NCI-H2196 (cell line): ENCODE measurements around the gene KCND3.
A peak's percentile ranks its signal among the peaks of the same experiment; 100 is the strongest.

Experiments
- DNase-seq: peaks from one replicate; lab custom pipeline; 2025; ENCODE audit not compliant: unreplicated experiment; lab: John Stamatoyannopoulos, UW

The KCND3 gene

GRCh38 chr1:111988743-111989453 lies 570 bp downstream of the KCND3 start:
- no peak for DNase-seq

GRCh38 chr1:111988377-111988742 lies 1.1 kb downstream of the KCND3 start:
- no peak for DNase-seq

- DNase-seq: no peak
Observed at GRCh38 chr1:111987502-111987901, 2.0 kb downstream of the KCND3 start.

GRCh38 chr1:111983500-111983899 lies 6.0 kb downstream of the KCND3 start:
- DNase-seq: no peak

- no peak for DNase-seq
Observed at GRCh38 chr1:111982428-111982827, 7.0 kb downstream of the KCND3 start.

GRCh38 chr1:111981871-111982270 lies 7.6 kb downstream of the KCND3 start:
- no peak for DNase-seq

- no peak for DNase-seq
Observed at GRCh38 chr1:111981090-111981489, 8.4 kb downstream of the KCND3 start.

GRCh38 chr1:111980686-111981085 lies 8.8 kb downstream of the KCND3 start:
- DNase-seq: peak; percentile 41

GRCh38 chr1:111978695-111979094 lies 10.8 kb downstream of the KCND3 start:
- no peak for DNase-seq

GRCh38 chr1:111977378-111977777 lies 12.1 kb downstream of the KCND3 start:
- DNase-seq: no peak

- DNase-seq: no peak
Observed at GRCh38 chr1:111976842-111977241, 12.6 kb downstream of the KCND3 start.

- DNase-seq: peak; percentile 57
Observed at GRCh38 chr1:111976332-111976731, 13.1 kb downstream of the KCND3 start.

- no peak for DNase-seq
Observed at GRCh38 chr1:111973150-111973790, 16.2 kb downstream of the KCND3 start.

- no peak for DNase-seq
Observed at GRCh38 chr1:111971396-111971795, 18.1 kb downstream of the KCND3 start.

- DNase-seq: no peak
Observed at GRCh38 chr1:111968511-111968910, 21.0 kb downstream of the KCND3 start.

GRCh38 chr1:111967886-111968285 lies 21.6 kb downstream of the KCND3 start:
- no peak for DNase-seq

GRCh38 chr1:111967067-111967690 lies 22.3 kb downstream of the KCND3 start:
- DNase-seq: no peak

- DNase-seq: no peak
Observed at GRCh38 chr1:111965781-111966443, 23.6 kb downstream of the KCND3 start.

- DNase-seq: no peak
Observed at GRCh38 chr1:111963985-111964738, 25.3 kb downstream of the KCND3 start.

- no peak for DNase-seq
Observed at GRCh38 chr1:111961773-111962565, 27.5 kb downstream of the KCND3 start.
